HFFc6 (cell line): ENCODE results near the gene SAP30BP. TPM values are rescaled to one million over a fixed set of nuclear protein-coding genes. Genes with fewer than 3 reads are reported as not detected.

Experiments
- DNase-seq: peaks from one replicate; pipeline ENCODE4 v3.0.0-alpha.2; 2018
- H3K27ac Mint-ChIP-seq: 2 replicates; pipeline ENCODE4 v1.8.0; 2020; ENCODE audit warnings: mild to moderate bottlenecking, mixed read lengths
- H3K27me3 Mint-ChIP-seq: 2 replicates; pipeline ENCODE4 v1.8.0; 2021; ENCODE audit warnings: mild to moderate bottlenecking, moderate library complexity, mixed read lengths; ENCODE audit not compliant: insufficient read depth
- H3K36me3 Mint-ChIP-seq: 2 replicates; pipeline ENCODE4 v1.8.0; 2021; ENCODE audit warnings: low read depth, mixed read lengths
- H3K4me1 Mint-ChIP-seq: 2 replicates; pipeline ENCODE4 v1.8.0; 2020; ENCODE audit warnings: low read depth, mixed read lengths
- H3K4me3 Mint-ChIP-seq: 2 replicates; pipeline ENCODE4 v1.8.0; 2020; ENCODE audit warnings: mild to moderate bottlenecking, moderate library complexity, mixed read lengths
- H3K9me3 Mint-ChIP-seq: 2 replicates; pipeline ENCODE4 v1.8.0; 2020; ENCODE audit warnings: mild to moderate bottlenecking, mixed read lengths
- total RNA-seq, 6 experiments: library from RNA; stranded (reverse); fragmentation: NEBNext Ultra II Directional; extraction: Animal tissue kit (Norgen Biotek cat#: 25700); gene quantifications; 2 replicates in 1 of 6; 3 replicates in 5 of 6; pipeline ENCODE4 v1.2.3, GENCODE V29; 2021
- TF ChIP-seq, protein P1 (sequence below): fragments of 200-600 bp; sonication (generic); IDR thresholded peaks from 2 replicates; pipeline ENCODE4 v1.5.0; 2021; ENCODE audit warnings: antibody characterized with exemption, mild to moderate bottlenecking

SAP30BP gene
- total RNA-seq, 6 experiments from 2014 or later: 68.4 to 81.5 (median 71.4) TPM

DNA sequence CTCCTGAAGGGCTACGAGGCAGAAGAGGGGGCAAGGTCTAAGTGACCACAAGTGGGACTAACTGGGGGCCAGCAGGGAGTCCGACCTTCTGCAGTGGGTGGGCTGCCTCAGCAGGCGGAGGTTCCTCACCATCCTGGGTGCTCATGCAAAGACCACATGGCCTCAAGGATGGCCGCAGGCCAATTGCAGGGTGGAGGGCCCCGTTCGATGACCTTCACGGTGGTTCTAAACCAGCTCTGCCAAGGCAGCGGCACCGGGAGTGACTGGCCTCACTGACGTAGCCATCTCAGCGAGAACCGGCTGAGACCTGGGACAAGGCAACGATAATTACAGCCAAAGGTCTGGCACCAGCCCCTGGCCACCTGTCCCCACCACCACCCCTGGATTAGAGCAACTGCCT is 28.2 kb upstream of the SAP30BP start:
- Mint-ChIP-seq H3K4me3 (no peak overlapping the region), H3K4me1 (peaks cover 3% of the 10 kb centered on the region), H3K27ac (no peak overlapping the region), H3K36me3 (no peaks in the 10 kb centered on the region), H3K27me3 (peaks cover 3% of the 10 kb centered on the region), H3K9me3 (no peaks in the 10 kb centered on the region)
- no peak for DNase-seq
- TF ChIP-seq, protein P1, sequence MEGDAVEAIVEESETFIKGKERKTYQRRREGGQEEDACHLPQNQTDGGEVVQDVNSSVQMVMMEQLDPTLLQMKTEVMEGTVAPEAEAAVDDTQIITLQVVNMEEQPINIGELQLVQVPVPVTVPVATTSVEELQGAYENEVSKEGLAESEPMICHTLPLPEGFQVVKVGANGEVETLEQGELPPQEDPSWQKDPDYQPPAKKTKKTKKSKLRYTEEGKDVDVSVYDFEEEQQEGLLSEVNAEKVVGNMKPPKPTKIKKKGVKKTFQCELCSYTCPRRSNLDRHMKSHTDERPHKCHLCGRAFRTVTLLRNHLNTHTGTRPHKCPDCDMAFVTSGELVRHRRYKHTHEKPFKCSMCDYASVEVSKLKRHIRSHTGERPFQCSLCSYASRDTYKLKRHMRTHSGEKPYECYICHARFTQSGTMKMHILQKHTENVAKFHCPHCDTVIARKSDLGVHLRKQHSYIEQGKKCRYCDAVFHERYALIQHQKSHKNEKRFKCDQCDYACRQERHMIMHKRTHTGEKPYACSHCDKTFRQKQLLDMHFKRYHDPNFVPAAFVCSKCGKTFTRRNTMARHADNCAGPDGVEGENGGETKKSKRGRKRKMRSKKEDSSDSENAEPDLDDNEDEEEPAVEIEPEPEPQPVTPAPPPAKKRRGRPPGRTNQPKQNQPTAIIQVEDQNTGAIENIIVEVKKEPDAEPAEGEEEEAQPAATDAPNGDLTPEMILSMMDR: no peak

DNA sequence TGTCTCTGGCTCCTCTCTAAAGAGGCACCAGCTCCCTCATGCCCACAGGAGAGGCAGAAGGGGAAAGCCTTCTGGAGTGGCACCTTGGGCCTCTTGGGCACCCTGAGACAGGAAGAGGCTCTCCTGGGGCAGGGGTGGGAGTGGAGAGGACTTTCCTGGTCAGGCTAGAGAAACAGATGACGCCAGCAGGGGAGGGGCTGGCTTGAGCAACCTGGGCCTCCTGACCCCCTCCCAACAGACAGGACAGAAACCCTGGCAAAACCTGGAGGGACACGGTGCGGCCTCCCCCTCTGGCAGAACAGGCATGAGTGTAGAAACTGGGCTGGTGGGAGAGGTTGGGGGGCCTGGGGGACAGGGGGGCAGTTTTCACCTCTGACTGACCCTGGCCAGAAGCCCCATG is 27.8 kb upstream of the SAP30BP start:
- Mint-ChIP-seq H3K27ac (no peak overlapping the region), H3K27me3 (peaks cover 2% of the 10 kb centered on the region; the same call in 1 of the 2 replicates), H3K4me1 (no peaks in the 10 kb centered on the region), H3K9me3 (no peaks in the 10 kb centered on the region), H3K4me3 (no peak overlapping the region), H3K36me3 (no peaks in the 10 kb centered on the region)
- DNase-seq: no peak
- TF ChIP-seq, protein P1: no peak

DNA sequence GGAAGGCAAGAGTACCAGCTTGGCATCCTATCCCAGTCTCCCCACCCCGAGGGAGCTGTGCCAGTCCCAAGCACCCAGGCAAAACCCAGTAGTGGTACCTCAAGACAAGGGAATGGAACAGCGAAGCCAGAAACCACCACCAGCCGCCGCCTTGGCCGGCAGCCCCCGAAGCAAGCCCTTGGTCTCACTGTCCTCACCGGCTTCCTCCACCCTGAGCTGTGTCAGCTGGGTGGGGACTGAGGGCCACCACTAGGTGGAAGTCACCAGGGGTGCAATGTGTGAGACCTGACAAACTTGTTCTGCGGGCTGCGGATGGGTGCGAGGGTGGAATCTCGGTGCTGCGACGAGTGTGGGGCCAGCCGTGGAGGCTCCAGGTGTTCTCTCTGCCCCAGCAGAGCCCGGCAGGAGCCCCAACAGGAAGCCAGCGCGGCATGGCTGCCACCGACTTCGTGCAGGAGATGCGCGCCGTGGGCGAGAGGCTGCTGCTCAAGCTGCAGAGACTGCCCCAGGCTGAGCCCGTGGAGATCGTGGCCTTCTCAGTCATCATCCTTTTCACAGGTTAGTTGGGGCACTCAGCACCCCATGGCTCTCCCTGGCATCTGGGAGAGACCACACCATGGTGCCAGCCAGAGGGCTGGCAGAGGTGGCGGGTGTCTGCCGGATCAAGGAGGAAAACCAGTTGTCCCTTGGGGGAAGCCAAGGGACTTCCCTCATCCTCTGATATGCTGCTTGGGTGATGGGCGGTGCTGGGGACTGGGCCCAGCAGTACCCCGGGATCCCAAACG is 27.2 kb upstream of the SAP30BP start:
- Mint-ChIP-seq H3K27ac (no peak overlapping the region), H3K9me3 (no peaks in the 10 kb centered on the region), H3K27me3 (peaks cover 2% of the 10 kb centered on the region; the same call in 1 of the 2 replicates), H3K36me3 (no peaks in the 10 kb centered on the region), H3K4me1 (no peaks in the 10 kb centered on the region), H3K4me3 (no peak overlapping the region)
- no peak for DNase-seq
- TF ChIP-seq, protein P1: peak; percentile 31; the same call in 1 of the 2 replicates

DNA sequence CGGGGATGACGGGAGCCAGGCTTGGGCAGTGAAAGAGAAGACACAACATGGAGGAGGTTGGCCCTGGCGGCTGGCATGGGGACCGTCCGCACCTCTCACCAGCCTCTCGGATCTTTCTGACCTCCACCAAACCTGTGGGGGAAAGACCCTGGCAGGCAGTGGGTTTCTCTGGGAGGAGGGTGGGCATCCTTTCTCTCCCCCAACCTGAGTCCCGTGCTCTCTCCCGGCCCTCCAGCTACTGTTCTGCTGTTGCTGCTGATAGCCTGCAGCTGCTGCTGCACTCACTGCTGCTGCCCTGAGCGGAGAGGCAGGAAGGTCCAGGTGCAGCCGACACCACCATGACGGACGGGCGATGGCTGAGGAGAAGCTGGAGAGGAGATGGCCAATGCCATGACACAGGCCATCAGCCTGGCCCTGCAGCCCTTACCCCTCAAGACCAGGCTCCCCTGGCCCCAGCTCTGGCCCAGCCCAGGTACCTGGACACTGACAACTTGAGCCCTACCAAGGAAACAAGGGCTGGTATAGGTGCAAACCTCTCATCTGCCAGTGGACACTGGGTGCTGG is 26.5 kb upstream of the SAP30BP start:
- Mint-ChIP-seq H3K4me3 (no peak overlapping the region), H3K4me1 (no peaks in the 10 kb centered on the region), H3K27me3 (peaks cover 2% of the 10 kb centered on the region; the same call in 1 of the 2 replicates), H3K36me3 (no peaks in the 10 kb centered on the region), H3K9me3 (no peaks in the 10 kb centered on the region), H3K27ac (no peak overlapping the region)
- TF ChIP-seq, protein P1: no peak
- no peak for DNase-seq

GRCh38 chr17:75641343-75641742 is 25.8 kb upstream of the SAP30BP start:
- Mint-ChIP-seq H3K27ac (no peak overlapping the region), H3K9me3 (no peaks in the 10 kb centered on the region), H3K27me3 (peaks cover 2% of the 10 kb centered on the region; the same call in 1 of the 2 replicates), H3K36me3 (no peaks in the 10 kb centered on the region), H3K4me3 (no peak overlapping the region), H3K4me1 (no peaks in the 10 kb centered on the region)
- DNase-seq: no peak
- TF ChIP-seq, protein P1: no peak
